Measurements from ENCODE around the gene ECPAS.

DNA sequence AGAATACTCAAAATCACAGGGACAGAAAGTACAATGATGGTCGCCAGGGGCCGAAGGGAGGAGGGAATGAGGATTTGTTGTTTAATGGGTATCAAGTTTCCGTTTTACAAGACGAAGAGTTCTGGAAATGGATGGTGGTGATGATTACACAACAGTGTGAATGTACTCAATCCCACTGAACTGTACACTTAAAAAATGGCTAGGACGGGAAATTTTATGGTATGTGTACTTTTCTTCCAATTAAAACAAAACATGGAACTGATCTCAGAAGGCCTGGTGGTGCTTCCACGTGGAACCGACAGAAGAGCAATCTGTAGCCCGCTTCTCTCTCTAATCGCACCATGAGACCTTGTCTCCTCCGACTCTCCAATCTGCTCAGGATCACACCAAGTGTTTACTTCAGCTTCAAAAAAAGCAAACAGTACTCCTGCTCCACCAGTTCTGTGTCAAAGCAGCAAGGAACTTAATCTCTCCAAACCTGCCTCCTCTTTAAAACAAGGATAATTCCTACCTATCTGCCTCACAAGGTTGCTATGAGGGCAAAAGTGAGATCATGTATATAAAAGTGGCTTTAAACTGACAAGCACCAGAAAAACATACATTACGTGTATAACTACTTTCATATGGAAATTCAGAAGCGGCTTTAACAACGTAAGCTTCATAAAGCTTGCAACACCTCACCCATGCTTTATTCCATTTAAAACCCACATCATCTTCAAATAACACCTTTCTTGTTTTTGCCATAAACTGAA lies 2.1 kb downstream of the ECPAS start:
- TF ChIP-seq SUZ12 (IDR thresholded peaks at IDR 0.05; ENCODE audit: extremely low read depth, insufficient read depth, insufficient read length) (no peak), YY1 (IDR thresholded peaks at IDR 0.05; ENCODE audit: insufficient read depth, insufficient read length) (no peak)

Measured in NT2/D1 (cell line).